Endothelial cell (in vitro differentiated cells): Measurements from ENCODE around the gene HMBS. TPM values are rescaled to one million over a fixed set of nuclear protein-coding genes. Genes with fewer than 3 reads are reported as not detected.

Source experiments
- DNase-seq: peaks from one replicate; pipeline ENCODE4 v3.0.0; 2021; ENCODE audit warnings: low spot score
- H3K27ac Mint-ChIP-seq: one replicate; pipeline ENCODE4 v1.8.0; 2021; ENCODE audit warnings: mixed read lengths, inconsistent platforms; ENCODE audit not compliant: unreplicated experiment
- H3K27me3 Mint-ChIP-seq: one replicate; pipeline ENCODE4 v1.8.0; 2021; ENCODE audit warnings: mild to moderate bottlenecking, moderate library complexity, mixed read lengths, inconsistent platforms; ENCODE audit not compliant: unreplicated experiment
- H3K36me3 Mint-ChIP-seq: one replicate; pipeline ENCODE4 v1.8.0; 2021; ENCODE audit warnings: mild to moderate bottlenecking, low read depth, mixed read lengths, inconsistent platforms; ENCODE audit not compliant: unreplicated experiment
- H3K4me1 Mint-ChIP-seq: one replicate; pipeline ENCODE4 v1.8.0; 2021; ENCODE audit warnings: mild to moderate bottlenecking, mixed read lengths, inconsistent platforms; ENCODE audit not compliant: unreplicated experiment
- H3K4me3 Mint-ChIP-seq: one replicate; pipeline ENCODE4 v1.8.0; 2021; ENCODE audit warnings: mild to moderate bottlenecking, mixed read lengths, inconsistent platforms; ENCODE audit not compliant: unreplicated experiment
- H3K9me3 Mint-ChIP-seq: one replicate; pipeline ENCODE4 v1.8.0; 2021; ENCODE audit warnings: mixed read lengths, inconsistent platforms; ENCODE audit not compliant: unreplicated experiment
- total RNA-seq: library from RNA; stranded (reverse); fragmentation: NEBNext Ultra II Directional; extraction: Animal tissue kit (Norgen Biotek cat#: 25700); gene quantifications from one replicate; pipeline ENCODE4 v1.2.1, GENCODE V29; 2021; ENCODE audit not compliant: unreplicated experiment
- TF ChIP-seq, protein P1 (sequence below): fragments of 200-600 bp; sonication (generic); IDR thresholded peaks from one replicate; pipeline ENCODE4 v1.5.0; 2021; ENCODE audit warnings: antibody characterized with exemption; ENCODE audit not compliant: unreplicated experiment

HMBS gene
- total RNA-seq, 1 donor from 2014 or later, result 13.6 TPM

- Mint-ChIP-seq H3K27me3 (peaks cover 10% of the 10 kb centered on the region), H3K4me1 (peaks cover 33% of the 10 kb centered on the region), H3K36me3 (peaks cover 10% of the 10 kb centered on the region), H3K9me3 (no peaks in the 10 kb centered on the region), H3K4me3 (no peak overlapping the region), H3K27ac (no peak overlapping the region)
- DNase-seq, result no peak
- TF ChIP-seq, protein P1, sequence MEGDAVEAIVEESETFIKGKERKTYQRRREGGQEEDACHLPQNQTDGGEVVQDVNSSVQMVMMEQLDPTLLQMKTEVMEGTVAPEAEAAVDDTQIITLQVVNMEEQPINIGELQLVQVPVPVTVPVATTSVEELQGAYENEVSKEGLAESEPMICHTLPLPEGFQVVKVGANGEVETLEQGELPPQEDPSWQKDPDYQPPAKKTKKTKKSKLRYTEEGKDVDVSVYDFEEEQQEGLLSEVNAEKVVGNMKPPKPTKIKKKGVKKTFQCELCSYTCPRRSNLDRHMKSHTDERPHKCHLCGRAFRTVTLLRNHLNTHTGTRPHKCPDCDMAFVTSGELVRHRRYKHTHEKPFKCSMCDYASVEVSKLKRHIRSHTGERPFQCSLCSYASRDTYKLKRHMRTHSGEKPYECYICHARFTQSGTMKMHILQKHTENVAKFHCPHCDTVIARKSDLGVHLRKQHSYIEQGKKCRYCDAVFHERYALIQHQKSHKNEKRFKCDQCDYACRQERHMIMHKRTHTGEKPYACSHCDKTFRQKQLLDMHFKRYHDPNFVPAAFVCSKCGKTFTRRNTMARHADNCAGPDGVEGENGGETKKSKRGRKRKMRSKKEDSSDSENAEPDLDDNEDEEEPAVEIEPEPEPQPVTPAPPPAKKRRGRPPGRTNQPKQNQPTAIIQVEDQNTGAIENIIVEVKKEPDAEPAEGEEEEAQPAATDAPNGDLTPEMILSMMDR, result no peak
These were observed 34.3 kb downstream of the HMBS start for GRCh38 chr11:119118946-119119345.

DNA sequence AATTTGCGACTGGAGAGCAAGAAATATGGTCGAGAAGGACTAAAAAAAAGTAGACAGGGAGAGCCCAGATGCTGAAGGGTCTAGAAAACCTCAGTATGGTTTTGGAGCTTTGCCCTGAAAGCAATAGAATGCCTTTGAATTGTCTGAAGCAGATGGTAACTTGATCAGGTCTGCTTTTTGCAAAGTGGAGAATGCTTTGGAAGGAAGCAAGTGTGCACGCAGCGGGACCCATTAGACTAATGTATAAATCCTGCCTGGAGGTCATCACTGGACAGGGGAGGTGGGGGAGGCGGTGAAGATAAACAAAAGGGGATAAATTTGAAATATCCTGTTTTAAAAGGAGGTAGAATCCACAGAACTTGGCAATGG is 35.9 kb downstream of the HMBS start:
- TF ChIP-seq, protein P1, result no peak
- DNase-seq, result no peak
- peak overlapping the region; percentile 88 for H3K27ac Mint-ChIP-seq
- peaks cover 16% of the 10 kb centered on the region for H3K36me3 Mint-ChIP-seq
- peaks cover 23% of the 10 kb centered on the region for H3K4me1 Mint-ChIP-seq
- peaks cover 7% of the 10 kb centered on the region for H3K27me3 Mint-ChIP-seq
- H3K4me3 Mint-ChIP-seq, result peak overlapping the region; percentile 95
- no peaks in the 10 kb centered on the region for H3K9me3 Mint-ChIP-seq

- TF ChIP-seq, protein P1, result no peak
- Mint-ChIP-seq H3K27me3 (peaks cover 7% of the 10 kb centered on the region), H3K9me3 (no peaks in the 10 kb centered on the region), H3K27ac (peak within 1 kb of the TSS; percentile 88), H3K4me3 (peak within 1 kb of the TSS; percentile 95), H3K36me3 (peaks cover 16% of the 10 kb centered on the region), H3K4me1 (peaks cover 19% of the 10 kb centered on the region)
- peak; percentile 99 for DNase-seq
These were observed 36.5 kb downstream of the HMBS start, which contains the start of gene HINFP for GRCh38 chr11:119121008-119121810. Gene HINFP (plus strand): TSS chr11:119121580. CDS start chr11:119126945, 5,365 bp downstream.

GRCh38 chr11:119121811-119122124 is 37.1 kb downstream of the HMBS start:
- peak overlapping the region; percentile 55 for H3K27ac Mint-ChIP-seq
- peaks cover 21% of the 10 kb centered on the region for H3K4me1 Mint-ChIP-seq
- peak overlapping the region; percentile 95 for H3K4me3 Mint-ChIP-seq
- peaks cover 7% of the 10 kb centered on the region for H3K27me3 Mint-ChIP-seq
- peaks cover 17% of the 10 kb centered on the region for H3K36me3 Mint-ChIP-seq
- H3K9me3 Mint-ChIP-seq, result no peaks in the 10 kb centered on the region
- TF ChIP-seq, protein P1, result no peak
- DNase-seq, result no peak

GRCh38 chr11:119125821-119126220 is 41.1 kb downstream of the HMBS start:
- Mint-ChIP-seq H3K4me3 (no peak overlapping the region), H3K4me1 (peaks cover 28% of the 10 kb centered on the region), H3K9me3 (no peaks in the 10 kb centered on the region), H3K36me3 (peaks cover 28% of the 10 kb centered on the region), H3K27me3 (no peaks in the 10 kb centered on the region), H3K27ac (no peak overlapping the region)
- TF ChIP-seq, protein P1, result no peak
- no peak for DNase-seq
